Progenitor cell of endocrine pancreas (in vitro differentiated cells): ENCODE data around the gene NKPD1. TPM values are rescaled to one million over a fixed set of nuclear protein-coding genes. Genes with fewer than 3 reads are reported as not detected.

Experiments
- DNase-seq: peaks from one replicate; pipeline ENCODE4 v3.0.0; 2021; ENCODE audit warnings: low spot score; ENCODE audit not compliant: unreplicated experiment
- H3K27ac Mint-ChIP-seq: 2 replicates; pipeline ENCODE4 v1.8.0; 2021; ENCODE audit warnings: mild to moderate bottlenecking, moderate library complexity, mixed read lengths
- H3K27me3 Mint-ChIP-seq: 2 replicates; pipeline ENCODE4 v1.8.0; 2021; ENCODE audit warnings: mixed read lengths
- H3K36me3 Mint-ChIP-seq: 2 replicates; pipeline ENCODE4 v1.8.0; 2022; ENCODE audit warnings: mixed read lengths; ENCODE audit not compliant: insufficient read depth
- H3K4me1 Mint-ChIP-seq: 2 replicates; pipeline ENCODE4 v1.8.0; 2021; ENCODE audit warnings: low read depth, mixed read lengths
- H3K4me3 Mint-ChIP-seq: 2 replicates; pipeline ENCODE4 v1.8.0; 2021; ENCODE audit warnings: low read depth, mild to moderate bottlenecking, moderate library complexity, mixed read lengths
- H3K9me3 Mint-ChIP-seq: 2 replicates; pipeline ENCODE4 v1.8.0; 2021; ENCODE audit warnings: low read depth, mixed read lengths
- CTCF ChIP-seq: fragments of 200-600 bp; sonication (generic); IDR thresholded peaks from one replicate; pipeline ENCODE4 v1.5.0; 2021; ENCODE audit warnings: antibody characterized with exemption, mild to moderate bottlenecking; ENCODE audit not compliant: unreplicated experiment
- total RNA-seq: library from RNA; stranded (reverse); gene quantifications from 2 replicates; pipeline ENCODE4 v1.2.1, GENCODE V29; 2021

Gene NKPD1
- total RNA-seq, 1 donor from 2014 or later, result 0.34 TPM

GRCh38 chr19:45156751-45157150 lies 4.0 kb downstream of the NKPD1 start:
- peaks cover 43% of the 10 kb centered on the region for H3K27me3 Mint-ChIP-seq
- H3K9me3 Mint-ChIP-seq, result no peaks in the 10 kb centered on the region
- peaks cover 1% of the 10 kb centered on the region for H3K36me3 Mint-ChIP-seq
- no peak for TF ChIP-seq CTCF
- no peak overlapping the region for H3K4me3 Mint-ChIP-seq
- no peak for DNase-seq
- peaks cover 14% of the 10 kb centered on the region for H3K4me1 Mint-ChIP-seq
- H3K27ac Mint-ChIP-seq, result no peak overlapping the region

- H3K4me1 Mint-ChIP-seq, result peaks cover 11% of the 10 kb centered on the region
- DNase-seq, result no peak
- peaks cover 50% of the 10 kb centered on the region for H3K27me3 Mint-ChIP-seq
- TF ChIP-seq CTCF, result no peak
- no peak overlapping the region for H3K4me3 Mint-ChIP-seq
- no peaks in the 10 kb centered on the region for H3K9me3 Mint-ChIP-seq
- peaks cover 1% of the 10 kb centered on the region for H3K36me3 Mint-ChIP-seq
- peak overlapping the region; percentile 69 for H3K27ac Mint-ChIP-seq
Observed at GRCh38 chr19:45156011-45156630, 4.7 kb downstream of the NKPD1 start.

- Mint-ChIP-seq H3K36me3 (peaks cover 1% of the 10 kb centered on the region), H3K27me3 (peaks cover 43% of the 10 kb centered on the region), H3K4me1 (peaks cover 5% of the 10 kb centered on the region)
Observed at GRCh38 chr19:45154064-45154827, 6.5 kb downstream of the NKPD1 start.

GRCh38 chr19:45153339-45154063 lies 7.3 kb downstream of the NKPD1 start:
- peak; percentile 48 for DNase-seq
- peak overlapping the region; percentile 84 for H3K27ac Mint-ChIP-seq
- H3K27me3 Mint-ChIP-seq, result peaks cover 43% of the 10 kb centered on the region
- no peak for TF ChIP-seq CTCF
- H3K9me3 Mint-ChIP-seq, result no peaks in the 10 kb centered on the region
- H3K4me3 Mint-ChIP-seq, result peak overlapping the region; percentile 45
- H3K4me1 Mint-ChIP-seq, result peaks cover 5% of the 10 kb centered on the region
- H3K36me3 Mint-ChIP-seq, result peaks cover 1% of the 10 kb centered on the region

More at GRCh38 chr19:45154064-45154827, 6.5 kb downstream of the NKPD1 start:
- peak overlapping the region; percentile 45 for H3K4me3 Mint-ChIP-seq
- TF ChIP-seq CTCF, result no peak
- H3K9me3 Mint-ChIP-seq, result no peaks in the 10 kb centered on the region
- H3K27ac Mint-ChIP-seq, result peak overlapping the region; percentile 84
- no peak for DNase-seq
